HEK293T (cell line): Measurements from ENCODE around the gene SUPT3H.

Source experiments
- CTCF ChIA-PET: fragments of 350-600 bp; formaldehyde crosslinking; extraction: SDS; loops from one replicate; lab custom pipeline; 2021; ENCODE audit warnings: antibody characterized with exemption, inconsistent platforms; lab: Yijun Ruan, JAX
- POLR2A ChIA-PET: fragments of 350-600 bp; formaldehyde crosslinking; extraction: SDS; loops from one replicate; lab custom pipeline; 2020; ENCODE audit warnings: antibody characterized with exemption, inconsistent platforms; lab: Yijun Ruan, JAX
- DNase-seq: peaks from one replicate; pipeline ENCODE4 v3.0.0; 2012; ENCODE audit warnings: mixed read lengths; ENCODE audit errors: extremely low spot score
- ARNT ChIP-seq: fragments of 450-650 bp; IDR thresholded peaks from 2 replicates; pipeline ENCODE4 v1.6.1; 2017; ENCODE audit warnings: mild to moderate bottlenecking
- BHLHE40 ChIP-seq: fragments of 450-650 bp; IDR thresholded peaks from 2 replicates; pipeline ENCODE4 v1.6.1; 2016; ENCODE audit warnings: mild to moderate bottlenecking, moderate library complexity, borderline replicate concordance
- CTBP1 ChIP-seq: fragments of 450-650 bp; IDR thresholded peaks from 2 replicates; pipeline ENCODE4 v1.6.1; 2016; ENCODE audit warnings: borderline replicate concordance
- ELF4 ChIP-seq: fragments of 450-650 bp; IDR thresholded peaks from 2 replicates; pipeline ENCODE4 v1.6.1; 2017; ENCODE audit warnings: antibody characterized with exemption
- FOXA1 ChIP-seq: fragments of 450-650 bp; IDR thresholded peaks from 2 replicates; pipeline ENCODE4 v1.6.1; 2016; ENCODE audit warnings: mild to moderate bottlenecking
- FOXK2 ChIP-seq: fragments of 450-650 bp; IDR thresholded peaks from 2 replicates; pipeline ENCODE4 v1.6.1; 2016; ENCODE audit warnings: mild to moderate bottlenecking
- FOXM1 ChIP-seq: fragments of 450-650 bp; IDR thresholded peaks from 2 replicates; pipeline ENCODE4 v1.6.1; 2017; ENCODE audit warnings: mild to moderate bottlenecking, borderline replicate concordance
- HDGF ChIP-seq: fragments of 450-650 bp; IDR thresholded peaks from 2 replicates; pipeline ENCODE4 v1.6.1; 2017; ENCODE audit warnings: antibody characterized with exemption, borderline replicate concordance
- L3MBTL2 ChIP-seq: fragments of 450-650 bp; conservative IDR thresholded peaks from 2 replicates; pipeline ENCODE4 v1.6.1; 2016; ENCODE audit warnings: mild to moderate bottlenecking
- LEF1 ChIP-seq: fragments of 450-650 bp; IDR thresholded peaks from 2 replicates; pipeline ENCODE4 v1.6.1; 2017; ENCODE audit warnings: mild to moderate bottlenecking, borderline replicate concordance
- NFRKB ChIP-seq: fragments of 450-650 bp; IDR thresholded peaks from 2 replicates; pipeline ENCODE4 v1.6.1; 2016; ENCODE audit warnings: mild to moderate bottlenecking, moderate library complexity
- SP1 ChIP-seq: fragments of 450-650 bp; IDR thresholded peaks from 2 replicates; pipeline ENCODE4 v1.6.1; 2017
- SUZ12 ChIP-seq: fragments of 450-650 bp; IDR thresholded peaks from 2 replicates; pipeline ENCODE4 v1.6.1; 2016; ENCODE audit warnings: mild to moderate bottlenecking
- TARDBP ChIP-seq: fragments of 450-650 bp; IDR thresholded peaks from 2 replicates; pipeline ENCODE4 v1.6.1; 2016
- ZNF384 ChIP-seq: fragments of 450-650 bp; IDR thresholded peaks from 2 replicates; pipeline ENCODE4 v1.6.1; 2016
- TF ChIP-seq, protein P1 (sequence below): fragments of 450-650 bp; IDR thresholded peaks from 2 replicates; pipeline ENCODE4 v1.6.1; 2016

Gene SUPT3H

DNA sequence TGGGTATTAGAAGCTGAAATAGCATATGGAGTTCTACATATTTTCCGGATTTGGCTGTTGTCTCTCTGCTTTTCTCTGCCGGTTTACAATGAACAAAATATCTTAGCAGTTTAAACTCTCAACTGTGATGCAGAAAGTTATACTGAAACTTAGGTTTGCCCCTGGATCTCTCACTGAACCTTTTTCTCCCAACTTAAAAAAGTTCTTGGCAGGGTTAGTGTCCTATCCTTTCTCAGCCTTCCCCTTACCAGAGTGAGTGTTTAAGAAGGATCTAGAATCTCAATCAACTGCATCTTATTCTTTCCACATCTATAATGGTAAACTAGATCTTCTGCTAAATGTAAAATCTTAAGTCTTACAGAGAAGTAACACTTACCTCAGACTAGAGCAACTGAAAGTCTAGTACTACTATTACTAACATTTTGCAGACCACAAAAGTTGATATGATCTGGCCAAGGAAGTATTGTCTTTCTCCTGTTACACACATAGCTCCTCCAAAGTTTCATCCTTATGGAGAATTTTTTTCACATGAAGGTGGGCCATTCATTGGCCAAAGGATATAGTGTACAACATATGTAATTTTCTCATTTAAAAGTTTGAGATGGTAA lies 441.9 kb downstream of the SUPT3H start:
- no peak for DNase-seq

DNA sequence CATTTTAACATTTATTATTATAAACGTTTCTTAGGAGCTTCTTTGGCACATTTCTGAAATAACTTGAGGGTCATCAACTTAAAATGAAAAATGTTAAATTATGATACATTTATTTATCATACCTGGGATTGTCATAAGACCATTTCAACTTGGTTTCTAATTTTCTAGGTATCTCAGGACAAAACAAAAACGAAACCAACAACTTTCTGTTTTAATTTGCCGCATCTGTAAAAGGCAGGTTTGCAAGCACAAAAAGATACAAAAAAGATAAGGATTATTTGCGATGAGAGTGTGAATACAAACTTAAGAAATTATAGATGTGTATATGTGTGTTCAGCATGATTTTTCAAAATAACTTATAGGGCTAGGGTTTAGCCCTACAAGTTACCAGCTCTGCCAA lies 444.6 kb downstream of the SUPT3H start:
- ChIA-PET CTCF (interaction anchor here (0.6 to 1.1 kb wide), 2 partner anchors 12 to 438 kb away, joined by 3 read pairs; no protein-coding TSS in a partner anchor), POLR2A (no interaction called here)
- no peak for TF ChIP-seq SP1
- no peak for TF ChIP-seq BHLHE40
- TF ChIP-seq FOXK2 = no peak
- no peak for TF ChIP-seq L3MBTL2
- TF ChIP-seq FOXA1 = no peak
- TF ChIP-seq TARDBP = no peak
- TF ChIP-seq, protein P1, sequence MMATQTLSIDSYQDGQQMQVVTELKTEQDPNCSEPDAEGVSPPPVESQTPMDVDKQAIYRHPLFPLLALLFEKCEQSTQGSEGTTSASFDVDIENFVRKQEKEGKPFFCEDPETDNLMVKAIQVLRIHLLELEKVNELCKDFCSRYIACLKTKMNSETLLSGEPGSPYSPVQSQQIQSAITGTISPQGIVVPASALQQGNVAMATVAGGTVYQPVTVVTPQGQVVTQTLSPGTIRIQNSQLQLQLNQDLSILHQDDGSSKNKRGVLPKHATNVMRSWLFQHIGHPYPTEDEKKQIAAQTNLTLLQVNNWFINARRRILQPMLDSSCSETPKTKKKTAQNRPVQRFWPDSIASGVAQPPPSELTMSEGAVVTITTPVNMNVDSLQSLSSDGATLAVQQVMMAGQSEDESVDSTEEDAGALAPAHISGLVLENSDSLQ = no peak
- TF ChIP-seq ARNT = no peak
- no peak for TF ChIP-seq SUZ12
- no peak for TF ChIP-seq CTBP1
- TF ChIP-seq LEF1 = no peak
- no peak for TF ChIP-seq FOXM1
- TF ChIP-seq ZNF384 = no peak
- no peak for TF ChIP-seq ELF4
- no peak for TF ChIP-seq NFRKB
- TF ChIP-seq HDGF = no peak
- no peak for DNase-seq

More for the DNA sequence above, 441.9 kb downstream of the SUPT3H start:
- TF ChIP-seq FOXK2 (no peak), CTBP1 (no peak), ELF4 (no peak), NFRKB (no peak), BHLHE40 (no peak), FOXA1 (no peak), L3MBTL2 (no peak), ARNT (no peak)
- CTCF ChIA-PET = no interaction called here
- POLR2A ChIA-PET = no interaction called here

DNA sequence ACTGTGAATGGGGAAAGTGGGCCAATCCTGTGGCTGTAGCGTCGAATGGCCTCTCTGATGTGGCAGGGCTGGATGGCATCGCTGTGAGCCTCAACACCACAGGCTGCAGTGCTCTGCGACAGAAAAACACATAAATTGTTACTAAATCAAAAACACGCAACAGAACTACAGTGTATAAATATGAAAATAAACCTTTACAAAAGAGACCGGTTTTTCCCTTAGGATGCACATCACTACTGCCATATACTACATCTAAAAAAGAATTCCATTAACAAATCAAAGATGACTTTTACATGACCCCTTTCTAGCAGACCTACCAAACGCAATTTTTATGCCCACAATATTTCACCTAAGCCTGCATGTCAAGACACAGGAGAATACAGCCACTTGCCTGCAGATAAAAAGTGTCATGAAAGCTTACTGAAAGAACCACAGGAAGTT lies 445.1 kb downstream of the SUPT3H start:
- DNase-seq = no peak
- no peak for TF ChIP-seq FOXM1
- no peak for TF ChIP-seq SUZ12
- TF ChIP-seq ZNF384 = no peak
- no peak for TF ChIP-seq HDGF
- TF ChIP-seq ELF4 = no peak
- TF ChIP-seq SP1 = no peak
- no peak for TF ChIP-seq NFRKB
- no peak for TF ChIP-seq ARNT
- TF ChIP-seq BHLHE40 = no peak
- TF ChIP-seq L3MBTL2 = no peak
- no peak for TF ChIP-seq FOXA1
- no peak for TF ChIP-seq LEF1
- TF ChIP-seq FOXK2 = no peak
- TF ChIP-seq, protein P1 = no peak
- TF ChIP-seq TARDBP = no peak
- no peak for TF ChIP-seq CTBP1
- POLR2A ChIA-PET = no interaction called here
- CTCF ChIA-PET = interaction anchor here (1.1 kb wide), 1 partner anchor 13 kb away, joined by 3 read pairs; no protein-coding TSS in a partner anchor

DNA sequence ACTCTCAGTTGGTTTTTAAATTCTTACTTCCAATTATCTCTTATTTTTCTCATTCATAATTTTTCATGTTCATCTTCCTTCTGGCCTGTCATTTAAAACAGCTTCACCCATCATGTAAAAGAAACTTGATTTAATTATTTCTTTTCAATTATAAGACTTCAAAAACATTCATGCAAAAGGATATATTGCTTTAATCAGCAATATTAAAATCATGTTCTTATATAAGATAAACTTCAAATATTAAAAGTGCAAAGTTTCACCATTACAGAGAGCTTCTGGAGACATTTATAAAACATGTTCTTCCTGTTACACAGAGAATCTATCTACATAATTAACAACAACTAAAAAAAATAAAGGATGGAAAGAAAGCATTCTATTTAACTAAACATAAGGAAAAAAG lies 446.3 kb downstream of the SUPT3H start:
- POLR2A ChIA-PET = no interaction called here
- CTCF ChIA-PET = no interaction called here
- DNase-seq = no peak
- TF ChIP-seq FOXK2 (no peak), HDGF (no peak), ARNT (no peak), L3MBTL2 (no peak), SUZ12 (no peak), TARDBP (no peak), ZNF384 (no peak), CTBP1 (no peak), ELF4 (no peak), NFRKB (no peak), LEF1 (no peak), SP1 (no peak), BHLHE40 (no peak), FOXA1 (no peak), FOXM1 (no peak)
- TF ChIP-seq, protein P1 = no peak

DNA sequence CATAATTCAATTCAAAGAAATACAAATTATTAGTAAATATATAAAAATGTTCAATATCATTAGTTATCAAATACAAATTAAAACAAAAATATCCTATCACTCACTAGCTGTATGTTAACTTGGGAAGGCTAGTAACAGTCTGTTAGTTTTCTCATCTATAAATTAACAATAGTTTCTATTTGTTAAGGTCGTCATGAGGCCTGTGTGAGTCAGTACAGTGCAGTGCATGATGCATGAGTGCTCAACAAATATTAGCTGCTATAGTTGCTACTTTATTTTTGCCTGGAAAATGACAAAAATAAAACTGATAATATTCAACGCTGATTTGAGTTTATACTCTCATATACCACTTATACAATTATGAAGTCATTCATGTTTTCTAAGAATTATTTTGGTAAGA lies 451.2 kb downstream of the SUPT3H start:
- POLR2A ChIA-PET = no interaction called here
- CTCF ChIA-PET = no interaction called here
- TF ChIP-seq ZNF384 (no peak), CTBP1 (no peak), FOXK2 (no peak), HDGF (no peak), SUZ12 (no peak), LEF1 (no peak), ARNT (no peak), FOXA1 (no peak), NFRKB (no peak), FOXM1 (no peak), TARDBP (no peak), BHLHE40 (no peak), SP1 (no peak), L3MBTL2 (no peak)
- TF ChIP-seq, protein P1 = no peak
- no peak for DNase-seq
